ELF-1 (cell line): ENCODE data around the gene PLEKHA5.
A peak's percentile ranks its signal among the peaks of the same experiment; 100 is the strongest.

Experiments used
- DNase-seq: peaks from one replicate; pipeline ENCODE4 v3.0.0-alpha.2; 2016; ENCODE audit warnings: low read depth, low spot score

PLEKHA5 gene

DNA sequence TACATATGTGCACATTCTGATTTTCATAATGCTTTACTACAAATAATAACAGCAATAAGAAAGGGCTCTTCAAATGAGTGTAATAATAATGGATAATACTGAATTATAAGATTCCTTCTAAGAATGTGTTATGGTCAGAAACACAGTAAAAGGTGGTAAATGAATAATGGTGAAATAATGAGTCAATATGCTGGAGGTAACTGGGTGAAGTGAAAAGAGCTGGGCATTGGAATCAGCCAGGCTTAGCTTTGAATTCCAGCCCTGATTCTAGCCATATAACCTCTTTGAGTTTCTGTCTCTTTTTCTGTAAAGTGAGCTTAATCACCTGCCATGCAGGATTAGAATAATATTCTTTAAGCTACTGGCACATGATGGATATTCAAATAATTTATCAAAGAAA is 39.1 kb downstream of the PLEKHA5 start:
- no peak for DNase-seq

DNA sequence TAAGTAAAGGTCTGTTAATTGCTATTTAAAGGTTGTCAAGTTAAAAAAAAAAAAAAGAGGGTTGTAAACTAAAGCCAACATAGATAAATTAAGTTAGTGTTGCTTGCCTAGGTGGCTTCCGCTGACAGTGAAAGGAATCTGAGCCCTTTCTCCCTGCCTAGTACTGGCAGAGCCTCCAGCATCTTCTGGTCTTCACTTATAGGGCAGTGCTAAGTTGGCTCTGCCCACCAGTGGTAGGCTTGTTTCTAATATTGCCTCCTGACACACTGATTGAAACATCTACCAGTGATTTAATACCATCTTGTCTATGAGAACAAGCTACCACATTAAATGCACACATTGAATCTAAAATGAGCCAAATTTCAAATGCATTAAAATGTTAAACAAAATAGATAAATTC is 39.7 kb downstream of the PLEKHA5 start:
- DNase-seq = no peak

DNA sequence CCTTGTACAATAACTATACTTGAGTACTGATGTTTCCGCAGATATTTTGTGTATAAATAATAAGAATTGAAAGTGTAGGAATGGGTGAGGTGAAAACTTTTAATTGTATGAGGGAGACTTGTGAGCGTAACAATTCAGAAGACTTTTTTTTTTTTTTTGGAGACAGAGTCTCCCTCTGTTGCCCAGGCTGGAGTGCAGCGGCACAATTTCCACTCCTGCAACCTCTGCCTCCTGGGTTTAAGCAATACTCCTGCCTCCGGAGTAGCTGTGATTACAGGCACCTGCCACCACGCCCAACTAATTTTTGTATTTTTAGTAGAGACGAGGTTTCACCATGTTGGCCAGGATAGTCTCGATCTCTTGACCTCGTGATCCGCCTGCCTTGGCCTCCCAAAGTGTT is 40.8 kb downstream of the PLEKHA5 start:
- DNase-seq = peak; percentile 14

DNA sequence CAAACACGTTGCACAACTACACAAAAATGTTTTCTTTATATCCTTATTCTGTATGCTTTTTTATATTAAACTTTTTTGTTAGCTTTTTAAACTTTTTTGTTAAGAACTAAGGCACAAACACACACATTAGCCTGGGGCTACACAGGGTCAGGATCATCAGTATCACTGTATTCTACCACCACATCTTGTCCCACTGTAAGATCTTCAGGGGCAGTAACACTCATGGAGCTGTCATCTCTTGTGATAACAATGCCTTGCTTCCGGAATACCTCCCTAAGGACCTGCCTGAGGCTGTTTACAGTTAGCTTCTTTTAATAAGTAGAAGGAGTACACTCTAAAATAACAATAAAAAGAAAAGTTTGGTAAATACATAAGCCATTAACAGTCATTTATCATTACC is 42.2 kb downstream of the PLEKHA5 start:
- no peak for DNase-seq

DNA sequence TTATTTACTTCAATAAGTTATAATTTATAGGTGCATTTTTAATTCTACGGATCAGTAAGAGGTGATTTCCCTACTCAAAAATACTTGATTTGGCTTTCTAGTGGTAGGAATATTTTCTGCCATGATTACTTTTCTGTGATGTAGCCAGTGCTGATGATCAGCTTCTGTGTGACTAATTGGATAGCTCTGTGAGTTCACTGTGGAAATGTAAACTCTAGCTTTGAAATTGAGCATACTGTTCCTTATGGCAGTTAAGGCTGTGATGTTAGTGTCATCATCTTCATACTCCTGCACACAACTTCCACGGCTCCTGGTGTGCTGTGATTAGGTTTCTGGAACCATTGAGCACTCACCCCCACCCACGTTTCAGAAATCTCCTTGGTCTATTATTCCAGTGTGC is 48.2 kb downstream of the PLEKHA5 start:
- DNase-seq = no peak

DNA sequence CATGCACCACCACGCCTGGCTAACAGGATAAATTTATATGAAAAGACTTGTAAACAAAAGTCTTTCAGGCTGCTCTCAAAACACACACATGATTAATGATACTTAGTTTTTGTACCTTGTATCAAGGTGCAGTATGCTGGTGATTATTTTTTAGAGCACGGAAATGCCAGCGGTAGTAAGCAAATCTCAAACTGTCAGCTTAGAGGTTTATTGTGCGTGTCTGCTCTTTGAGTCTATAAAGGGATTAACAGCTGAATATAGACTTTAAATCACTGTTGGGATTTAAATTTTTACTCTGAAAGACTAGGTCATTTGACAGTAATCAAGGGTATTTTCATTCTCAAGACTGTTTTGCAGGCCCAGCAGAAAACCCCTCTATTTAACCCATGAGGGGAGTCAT is 50.5 kb downstream of the PLEKHA5 start:
- no peak for DNase-seq

DNA sequence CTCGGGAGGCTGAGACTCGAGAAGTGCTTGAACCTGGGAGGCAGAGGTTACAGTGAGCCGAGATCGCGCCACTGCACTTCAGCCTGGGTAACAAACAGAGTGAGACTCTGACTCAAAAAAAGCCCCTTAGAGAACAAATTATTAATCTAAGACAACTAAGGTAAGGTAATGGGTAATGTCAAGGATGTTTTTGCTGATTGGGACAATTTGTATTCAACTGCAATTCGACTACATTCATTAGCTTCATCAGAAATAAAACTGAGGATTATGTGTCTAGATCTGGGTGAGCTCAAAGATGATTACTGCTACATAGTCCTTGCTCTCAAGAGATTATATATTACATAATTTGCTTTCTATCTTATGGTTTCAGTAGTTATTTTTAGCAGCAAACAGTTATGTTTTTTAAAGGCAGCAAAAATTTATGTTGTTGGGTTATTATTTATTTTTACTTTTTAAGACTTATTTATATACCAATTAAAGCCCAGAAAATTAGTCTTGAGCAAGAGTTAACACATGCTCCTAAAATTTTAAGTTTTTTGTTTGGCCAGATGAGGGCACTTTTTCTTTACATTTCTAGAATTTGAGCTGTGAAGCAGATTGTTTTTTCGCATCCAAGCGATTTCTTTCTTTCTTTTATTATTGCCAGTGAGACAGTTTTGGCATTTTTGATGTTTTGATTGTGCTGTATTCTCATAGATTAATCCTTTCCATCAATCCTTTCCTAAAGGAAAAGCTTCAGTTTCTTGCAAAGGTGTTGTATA is 52.3 kb downstream of the PLEKHA5 start:
- no peak for DNase-seq

DNA sequence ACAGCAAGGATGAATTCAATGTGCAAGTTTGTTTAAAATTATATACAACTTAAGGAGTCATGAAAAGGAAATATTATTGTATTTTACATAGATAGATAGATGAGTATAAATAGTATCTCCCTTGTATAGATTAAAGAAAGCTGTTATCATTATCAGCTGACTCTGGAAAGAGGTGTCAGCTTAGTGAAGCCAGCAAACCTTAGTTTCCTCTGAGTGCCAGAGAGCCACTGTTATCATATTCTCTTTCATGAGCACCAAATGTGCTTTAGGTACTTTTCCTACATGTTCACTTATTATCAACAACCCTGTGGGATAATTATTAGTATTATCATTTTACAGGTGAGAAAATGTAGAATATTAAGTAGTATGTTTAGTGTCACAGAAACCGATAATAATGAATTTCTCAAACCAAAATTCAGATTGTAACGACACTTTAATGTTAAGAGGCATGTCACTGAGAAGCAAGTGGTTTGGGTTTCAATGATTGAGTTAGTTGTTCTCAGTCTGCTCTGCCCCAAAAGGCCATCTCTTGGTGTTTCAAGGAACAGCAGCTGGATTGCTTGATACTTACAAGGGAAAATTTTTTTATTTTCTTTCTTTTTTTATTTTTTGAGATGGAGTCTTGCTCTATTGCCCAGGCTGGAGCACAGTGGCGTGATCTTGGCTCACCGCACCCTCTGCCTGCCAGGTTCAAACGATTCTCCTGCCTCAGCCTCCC is 53.7 kb downstream of the PLEKHA5 start:
- no peak for DNase-seq

DNA sequence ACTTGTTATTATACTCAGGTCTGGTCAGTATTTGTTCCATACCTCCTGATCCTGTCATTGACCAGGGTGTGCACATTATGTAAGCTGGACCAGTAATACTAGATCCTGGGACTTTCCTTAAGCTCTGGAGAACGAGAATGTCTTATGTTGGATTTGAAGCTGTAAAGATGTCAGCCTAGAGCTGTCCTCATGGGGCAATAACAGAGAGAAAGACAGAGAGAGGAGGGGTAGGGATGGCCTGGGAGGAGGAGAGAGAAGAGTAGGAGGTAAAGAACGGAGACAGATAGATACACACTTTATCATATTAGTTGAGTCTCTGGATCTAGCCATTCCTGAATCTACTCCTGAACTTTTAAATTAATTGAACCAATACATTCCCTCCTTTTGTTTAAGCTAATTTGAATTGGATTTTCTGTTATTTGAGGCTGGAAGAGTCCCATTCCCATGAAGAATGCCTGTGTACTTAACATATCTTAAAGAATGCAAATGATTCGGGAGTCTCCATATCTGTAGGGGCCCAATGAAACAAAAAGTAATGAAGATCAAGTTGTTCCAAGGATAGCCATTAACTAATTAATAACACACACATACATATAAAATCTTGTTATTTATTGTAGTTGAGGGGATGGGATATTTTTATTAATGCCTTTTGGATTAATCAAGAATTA is 55.9 kb downstream of the PLEKHA5 start:
- no peak for DNase-seq

DNA sequence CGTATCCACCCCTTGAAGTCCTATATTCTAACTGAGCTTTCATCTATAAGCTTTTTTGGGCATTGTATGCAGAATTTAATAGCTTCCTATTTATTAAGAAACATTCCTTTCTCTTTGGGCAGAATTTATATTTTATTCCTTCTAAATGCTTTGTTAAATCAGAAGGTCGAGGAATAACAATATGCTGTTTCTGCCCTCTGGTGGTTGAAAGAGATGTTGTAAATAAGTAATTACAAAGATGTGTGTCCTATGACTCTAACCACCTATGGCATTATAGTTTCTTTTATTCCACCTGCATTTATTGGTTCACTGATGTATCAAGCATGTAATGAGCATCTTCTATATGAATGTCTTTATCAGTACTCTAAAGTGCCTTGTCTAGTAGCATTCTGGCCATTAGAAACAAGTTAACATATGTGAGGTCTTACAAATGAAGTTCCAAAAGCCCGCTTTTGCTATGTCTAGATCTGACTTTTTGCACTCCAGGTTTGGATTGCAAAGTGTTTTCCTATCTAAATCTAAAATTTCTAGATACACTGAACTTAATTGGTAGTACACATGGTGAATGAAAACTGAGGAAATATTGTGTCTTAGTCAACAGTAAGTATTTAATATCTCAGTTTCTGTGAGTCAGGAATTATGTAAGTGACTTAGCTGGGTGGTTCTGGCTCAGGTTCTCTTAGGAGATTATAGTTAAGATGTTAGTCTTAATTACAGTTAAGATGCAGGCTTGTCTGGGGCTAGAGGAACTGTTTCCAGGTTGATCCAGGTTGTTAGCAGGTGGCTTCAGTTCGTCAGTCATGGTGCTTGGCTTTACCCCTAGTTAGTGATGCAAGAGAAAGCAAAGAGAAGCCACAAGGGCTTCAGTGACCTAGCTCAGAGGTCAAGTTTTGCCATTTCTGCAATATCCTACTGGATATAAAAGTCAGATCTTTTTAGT is 57.5 kb downstream of the PLEKHA5 start:
- DNase-seq = no peak

DNA sequence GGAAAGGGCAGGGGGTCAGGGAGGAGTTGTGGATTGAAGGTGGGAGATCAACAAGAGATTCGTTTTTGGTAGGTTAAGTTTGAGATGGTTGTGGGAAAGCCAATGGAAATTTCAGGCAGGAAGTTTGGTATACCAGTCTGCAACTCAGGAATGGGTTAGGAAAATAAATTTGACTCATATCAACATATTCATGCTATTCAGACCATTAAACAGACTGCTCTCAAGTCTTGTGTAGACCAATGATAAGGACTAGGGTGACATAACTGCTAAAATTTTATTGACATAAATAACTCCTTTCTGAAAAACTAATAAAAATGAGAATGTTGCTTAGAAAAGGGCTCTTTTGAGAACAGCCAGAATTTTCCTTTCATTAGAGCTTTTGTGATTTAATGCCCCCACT is 60.0 kb downstream of the PLEKHA5 start:
- DNase-seq = no peak

DNA sequence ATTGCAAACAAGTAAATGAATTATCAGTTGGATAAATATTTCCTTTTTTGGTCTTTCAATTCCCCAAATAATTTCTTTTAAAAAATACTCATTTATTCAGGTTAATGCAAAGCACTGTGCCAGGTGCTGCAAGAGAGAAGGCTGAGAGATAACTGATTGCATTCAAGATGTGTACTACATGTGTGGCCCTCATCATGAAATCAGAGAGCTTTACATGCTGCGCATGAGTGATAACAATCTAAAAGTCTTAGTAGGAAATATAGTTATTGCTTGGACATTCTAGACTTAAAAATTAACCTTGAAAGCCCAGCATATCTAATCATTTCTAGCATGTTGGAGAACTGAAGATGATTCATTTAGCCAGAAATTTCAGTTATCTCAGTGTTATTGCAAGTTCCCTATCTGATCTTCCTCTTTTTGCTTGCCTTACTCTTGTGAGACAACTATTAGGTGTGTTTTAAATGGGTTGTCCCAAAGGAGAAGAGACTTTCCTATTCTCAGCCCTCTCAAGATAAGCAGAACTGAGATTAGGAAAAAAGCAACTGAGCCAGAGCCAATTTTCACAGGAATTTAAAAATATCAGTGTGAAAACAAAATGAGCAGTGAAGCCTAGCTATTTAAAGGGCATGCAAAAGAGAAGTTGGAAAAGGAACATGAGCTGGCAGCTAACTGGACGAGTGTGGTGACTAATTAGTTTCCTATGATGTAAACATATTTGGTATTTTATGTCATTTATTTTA is 60.9 kb downstream of the PLEKHA5 start:
- no peak for DNase-seq

DNA sequence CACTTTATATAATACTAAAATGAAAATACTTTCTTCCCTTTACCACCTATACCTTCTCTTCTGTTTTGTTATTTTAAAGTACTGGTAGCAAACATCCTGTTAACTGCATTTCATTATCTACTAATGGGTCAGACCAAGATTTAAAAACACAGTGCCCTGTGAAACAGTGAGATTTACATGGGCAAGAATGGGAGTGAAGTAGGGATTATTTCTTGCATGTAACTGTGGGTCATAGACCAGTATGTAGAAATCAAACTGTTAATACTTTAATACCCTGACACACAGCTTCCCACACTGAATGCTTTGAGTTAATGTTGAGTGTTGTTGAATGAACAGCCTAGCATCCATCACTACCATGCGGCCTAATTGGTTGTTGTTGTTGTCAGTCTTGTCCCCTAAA is 61.6 kb downstream of the PLEKHA5 start:
- no peak for DNase-seq

DNA sequence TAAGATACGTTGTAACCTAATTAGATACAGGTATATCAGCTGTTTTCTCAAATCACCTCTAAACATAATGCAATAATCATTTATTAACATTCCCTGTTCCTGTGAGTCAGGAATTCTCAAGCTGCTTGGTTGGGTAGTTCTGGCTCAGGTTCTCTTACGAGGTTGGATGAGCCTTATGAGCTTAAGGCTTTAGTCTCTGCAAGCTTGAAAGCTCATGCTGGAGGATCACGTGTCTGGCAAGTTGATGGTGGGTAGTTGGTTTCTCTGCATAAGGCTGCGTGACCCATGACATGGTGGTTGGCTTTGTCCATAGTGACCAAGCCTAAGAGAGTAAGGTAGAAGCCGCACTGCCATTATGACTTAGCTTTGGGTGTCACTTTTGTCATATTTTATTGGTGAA is 62.0 kb downstream of the PLEKHA5 start:
- DNase-seq = no peak

DNA sequence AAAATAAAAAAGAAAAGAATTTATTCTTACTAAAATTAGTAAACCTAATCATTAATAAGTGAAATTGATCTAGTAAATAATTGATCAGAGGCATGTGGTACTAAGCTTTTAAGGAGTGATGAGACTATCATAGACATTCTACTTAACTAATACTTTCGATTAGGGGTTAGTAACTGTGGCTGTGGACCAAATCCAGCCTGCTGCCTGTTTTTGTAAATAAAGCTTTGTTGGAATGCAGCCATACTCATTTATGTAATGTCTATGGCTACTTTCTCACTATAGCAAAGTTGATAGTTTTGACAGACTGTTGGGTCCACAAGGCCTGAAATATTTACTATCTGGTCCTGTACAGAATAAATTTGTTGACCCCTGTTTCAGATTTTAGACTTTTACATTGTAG is 63.2 kb downstream of the PLEKHA5 start:
- DNase-seq = no peak

DNA sequence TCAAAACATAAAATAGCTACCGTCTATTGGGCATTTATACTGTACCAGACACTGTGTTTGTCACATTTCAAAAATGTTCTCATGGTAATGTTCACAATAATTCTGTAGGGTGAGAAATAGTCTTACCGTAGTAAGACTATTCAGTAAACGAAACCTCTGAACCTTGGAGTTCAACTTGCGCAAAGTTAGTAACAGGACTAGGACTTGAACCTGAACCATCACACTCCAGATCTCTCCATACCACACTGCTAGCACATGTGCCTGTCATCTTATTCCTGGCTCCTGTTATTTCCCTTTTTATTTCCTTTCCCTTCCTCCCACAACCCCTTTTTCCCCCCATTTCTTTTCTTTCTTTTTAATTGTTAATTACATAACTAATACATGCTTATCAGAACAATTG is 65.4 kb downstream of the PLEKHA5 start:
- DNase-seq = no peak

DNA sequence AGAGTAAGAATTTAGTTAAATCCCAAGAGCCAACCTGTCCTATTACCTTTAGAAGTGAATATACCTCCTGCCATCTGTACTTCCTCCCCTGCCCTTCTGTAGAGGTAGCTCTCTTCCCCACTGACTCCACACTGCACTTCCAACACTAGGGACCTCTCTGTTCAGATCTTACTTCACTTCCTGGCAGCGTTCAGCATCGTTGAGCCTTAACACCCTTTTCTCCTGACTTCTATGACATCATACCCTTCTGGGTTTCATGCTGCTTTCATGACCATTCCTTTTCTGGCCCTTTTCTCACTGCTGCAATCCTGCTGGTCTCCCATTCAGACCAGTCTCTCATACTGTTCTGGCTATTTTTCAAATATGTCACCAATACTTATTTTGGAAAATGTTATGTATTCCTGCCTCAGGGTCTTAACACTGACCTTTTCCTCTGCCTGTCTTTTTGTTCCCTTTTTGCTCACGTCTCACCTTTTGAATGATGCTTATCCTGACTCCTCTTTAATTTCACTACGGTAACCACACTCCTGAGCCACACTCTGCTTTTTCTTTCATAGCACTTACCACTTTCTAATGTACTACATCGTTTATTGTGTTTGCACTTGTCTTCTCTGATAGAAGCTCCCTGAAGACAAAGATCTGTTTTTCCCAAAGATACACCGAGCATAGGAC is 67.6 kb downstream of the PLEKHA5 start:
- peak; percentile 14 for DNase-seq

DNA sequence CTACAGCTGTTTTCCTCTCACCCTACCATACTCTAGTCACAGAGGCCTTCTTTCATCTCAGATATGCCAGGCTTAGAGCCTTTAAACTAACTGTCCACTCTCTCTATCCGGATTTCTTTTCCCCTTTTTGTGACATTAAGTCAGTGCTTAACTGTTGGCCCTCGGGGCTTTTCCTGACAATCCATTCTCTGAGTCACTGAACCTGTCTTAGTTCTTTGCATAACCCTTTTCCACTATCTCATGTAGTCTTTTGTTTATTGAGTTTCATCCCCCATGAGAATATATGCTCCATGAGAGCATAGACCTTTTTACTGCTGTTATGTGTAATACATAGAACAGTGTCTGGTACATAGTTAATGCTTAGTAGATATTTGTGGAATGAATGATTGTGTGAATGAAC is 68.7 kb downstream of the PLEKHA5 start:
- peak; percentile 42 for DNase-seq

DNA sequence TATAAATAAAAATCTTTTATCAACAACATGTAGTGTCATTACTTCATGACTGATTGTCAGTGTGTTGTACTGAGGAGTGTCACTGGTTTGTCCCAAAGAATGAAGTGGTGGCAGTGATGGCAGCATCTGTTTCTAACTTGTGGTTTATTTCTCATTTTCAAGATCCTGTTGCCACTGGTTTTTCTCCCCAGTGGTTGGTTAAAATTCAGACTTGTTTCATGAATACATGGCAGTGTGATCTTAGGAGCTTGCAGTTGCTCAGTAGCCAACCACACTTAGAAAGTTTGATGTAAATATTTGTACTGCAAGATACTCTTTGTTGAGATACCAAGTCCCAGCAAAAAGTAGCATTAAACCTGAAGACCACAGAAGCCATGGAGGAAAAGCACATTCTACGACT is 69.8 kb downstream of the PLEKHA5 start:
- no peak for DNase-seq

DNA sequence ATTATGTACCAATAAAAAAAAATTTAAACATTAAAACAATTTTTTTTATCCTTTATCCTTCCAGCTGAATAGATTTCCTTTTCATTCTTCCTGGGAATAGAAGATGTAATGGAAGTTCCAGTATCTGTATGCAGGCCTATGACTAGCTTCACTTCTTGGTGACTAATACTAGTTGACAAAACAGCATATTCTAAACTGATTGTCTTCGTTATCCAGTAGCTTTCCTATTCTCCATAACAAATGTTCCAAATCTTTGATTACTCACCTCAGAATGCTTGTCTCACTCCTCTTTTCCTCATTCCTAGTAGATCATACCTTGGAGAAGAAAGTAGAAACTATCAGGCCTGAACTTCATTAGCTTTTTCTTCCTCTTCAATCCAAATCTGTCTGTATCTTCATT is 70.7 kb downstream of the PLEKHA5 start:
- no peak for DNase-seq

DNA sequence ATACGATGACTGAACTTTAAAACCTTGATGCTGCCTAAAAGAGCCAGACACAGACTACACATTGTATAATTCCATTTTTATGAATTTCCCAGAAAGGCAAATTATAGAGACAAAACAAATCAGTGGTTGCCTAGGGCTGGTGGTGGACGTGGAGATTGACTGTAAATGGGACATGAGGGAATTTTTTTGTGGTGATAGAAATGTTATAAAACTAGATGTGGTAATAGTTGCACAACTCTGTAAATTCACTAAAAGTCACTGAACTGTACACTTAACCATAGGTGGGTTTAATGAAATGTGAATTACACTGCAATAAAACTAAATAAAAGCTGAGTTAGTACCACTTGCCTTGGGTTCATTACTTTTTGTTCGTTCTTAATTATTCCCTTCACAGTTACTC is 72.1 kb downstream of the PLEKHA5 start:
- DNase-seq = no peak
